Activated CD4-positive, alpha-beta memory T cell treated with anti-CD3 and anti-CD28 coated beads, Interleukin-2, amount 10 ng/mL, durations not matched to agents 7 days and 5 days (primary cell): Measurements from ENCODE around the gene SIN3B. TPM values are rescaled to one million over a fixed set of nuclear protein-coding genes. Genes with fewer than 3 reads are reported as not detected.

Experiments used
- CTCF ChIA-PET: fragments of 350-600 bp; sonication (Branson Sonifier 250); formaldehyde crosslinking; loops from one replicate; lab custom pipeline; 2021; ENCODE audit warnings: antibody characterized with exemption, inconsistent platforms; lab: Charles Lee
- POLR2A ChIA-PET: fragments of 350-600 bp; sonication (Branson Sonifier 250); formaldehyde crosslinking; loops from one replicate; lab custom pipeline; 2021; ENCODE audit warnings: antibody characterized with exemption; lab: Charles Lee
- DNase-seq: peaks from one replicate; pipeline ENCODE4 v3.0.0-alpha.2; 2020
- H3K27ac Mint-ChIP-seq: one replicate; pipeline ENCODE4 v1.8.0; 2021; ENCODE audit warnings: mild to moderate bottlenecking, mixed read lengths
- H3K27me3 Mint-ChIP-seq: one replicate; pipeline ENCODE4 v1.8.0; 2021; ENCODE audit warnings: mixed read lengths
- H3K36me3 Mint-ChIP-seq: one replicate; pipeline ENCODE4 v1.8.0; 2021; ENCODE audit warnings: low read depth, mixed read lengths
- H3K4me1 Mint-ChIP-seq: one replicate; pipeline ENCODE4 v1.8.0; 2021; ENCODE audit warnings: mixed read lengths
- H3K4me3 Mint-ChIP-seq: one replicate; pipeline ENCODE4 v1.8.0; 2021; ENCODE audit warnings: mild to moderate bottlenecking, mixed read lengths
- H3K9me3 Mint-ChIP-seq: one replicate; pipeline ENCODE4 v1.8.0; 2021; ENCODE audit warnings: mixed read lengths
- total RNA-seq, 2 experiments: library from RNA; stranded (reverse); gene quantifications; one replicate each; pipeline ENCODE4 v1.2.3, GENCODE V29; 2021

Gene SIN3B
- total RNA-seq, 2 experiments from 2014 or later = 25.8 to 28.1 TPM

DNA sequence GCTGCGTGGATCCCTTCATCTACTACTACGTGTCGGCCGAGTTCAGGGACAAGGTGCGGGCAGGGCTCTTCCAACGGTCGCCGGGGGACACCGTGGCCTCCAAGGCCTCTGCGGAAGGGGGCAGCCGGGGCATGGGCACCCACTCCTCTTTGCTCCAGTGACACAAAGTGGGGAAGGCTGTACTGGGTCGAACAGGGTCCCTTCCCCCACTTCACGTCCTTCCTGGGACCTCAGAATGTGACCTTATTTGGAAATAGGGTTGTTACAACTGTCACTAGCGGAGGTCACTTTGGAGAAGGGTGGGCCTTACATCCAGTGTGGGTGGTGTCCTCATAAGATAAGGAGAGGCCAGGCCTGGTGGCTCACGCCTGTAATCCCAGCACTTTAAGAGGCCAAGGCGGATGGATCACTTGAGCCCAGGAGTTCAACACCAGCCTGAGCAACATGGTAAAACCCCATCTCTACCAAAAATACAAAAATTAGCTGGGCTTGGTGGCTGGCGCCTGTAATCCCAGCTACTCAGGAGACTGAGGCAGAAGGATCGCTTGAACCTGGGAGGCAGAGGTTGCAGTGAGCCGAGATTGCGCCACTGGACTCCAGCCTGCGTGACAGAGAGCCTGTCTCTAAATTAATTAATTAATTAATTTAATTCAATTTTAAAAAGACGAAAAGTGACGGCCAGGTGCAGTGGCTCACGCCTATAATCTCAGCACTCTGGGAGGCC, 61.4 kb downstream of the SIN3B start:
- no peaks in the 10 kb centered on the region for H3K36me3 Mint-ChIP-seq
- no peak overlapping the region for H3K4me3 Mint-ChIP-seq
- no peak for DNase-seq
- H3K9me3 Mint-ChIP-seq = no peaks in the 10 kb centered on the region
- CTCF ChIA-PET = no interaction called here
- peaks cover 11% of the 10 kb centered on the region for H3K27me3 Mint-ChIP-seq
- peaks cover 34% of the 10 kb centered on the region for H3K4me1 Mint-ChIP-seq
- POLR2A ChIA-PET = no interaction called here
- H3K27ac Mint-ChIP-seq = no peak overlapping the region

GRCh38 chr19:16891696-16892382, 62.6 kb downstream of the SIN3B start:
- POLR2A ChIA-PET = no interaction called here
- DNase-seq = no peak
- Mint-ChIP-seq H3K4me3 (no peak overlapping the region), H3K9me3 (no peaks in the 10 kb centered on the region), H3K36me3 (no peaks in the 10 kb centered on the region), H3K4me1 (peaks cover 36% of the 10 kb centered on the region), H3K27ac (no peak overlapping the region), H3K27me3 (peaks cover 15% of the 10 kb centered on the region)
- CTCF ChIA-PET = no interaction called here

DNA sequence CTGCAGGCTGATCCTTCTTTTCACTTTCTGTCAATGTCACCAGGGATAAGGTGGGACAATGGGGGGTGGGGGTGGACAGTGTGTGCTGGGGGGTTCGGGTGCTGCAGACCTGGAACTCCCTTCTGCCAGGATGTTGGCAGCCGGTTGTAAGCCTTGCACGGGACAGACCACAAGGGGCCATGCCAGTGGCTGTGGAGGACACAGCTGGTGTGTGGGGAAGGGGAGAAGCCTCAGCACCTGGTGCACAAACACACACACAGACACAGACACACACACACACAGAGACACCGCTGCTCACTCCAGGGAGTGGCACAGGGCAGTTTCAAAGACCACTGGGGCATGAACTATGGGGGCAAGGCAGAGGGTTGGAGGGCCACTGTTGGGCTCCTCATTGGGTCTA, 63.2 kb downstream of the SIN3B start:
- Mint-ChIP-seq H3K27me3 (peaks cover 15% of the 10 kb centered on the region), H3K27ac (no peak overlapping the region)
- CTCF ChIA-PET = no interaction called here

DNA sequence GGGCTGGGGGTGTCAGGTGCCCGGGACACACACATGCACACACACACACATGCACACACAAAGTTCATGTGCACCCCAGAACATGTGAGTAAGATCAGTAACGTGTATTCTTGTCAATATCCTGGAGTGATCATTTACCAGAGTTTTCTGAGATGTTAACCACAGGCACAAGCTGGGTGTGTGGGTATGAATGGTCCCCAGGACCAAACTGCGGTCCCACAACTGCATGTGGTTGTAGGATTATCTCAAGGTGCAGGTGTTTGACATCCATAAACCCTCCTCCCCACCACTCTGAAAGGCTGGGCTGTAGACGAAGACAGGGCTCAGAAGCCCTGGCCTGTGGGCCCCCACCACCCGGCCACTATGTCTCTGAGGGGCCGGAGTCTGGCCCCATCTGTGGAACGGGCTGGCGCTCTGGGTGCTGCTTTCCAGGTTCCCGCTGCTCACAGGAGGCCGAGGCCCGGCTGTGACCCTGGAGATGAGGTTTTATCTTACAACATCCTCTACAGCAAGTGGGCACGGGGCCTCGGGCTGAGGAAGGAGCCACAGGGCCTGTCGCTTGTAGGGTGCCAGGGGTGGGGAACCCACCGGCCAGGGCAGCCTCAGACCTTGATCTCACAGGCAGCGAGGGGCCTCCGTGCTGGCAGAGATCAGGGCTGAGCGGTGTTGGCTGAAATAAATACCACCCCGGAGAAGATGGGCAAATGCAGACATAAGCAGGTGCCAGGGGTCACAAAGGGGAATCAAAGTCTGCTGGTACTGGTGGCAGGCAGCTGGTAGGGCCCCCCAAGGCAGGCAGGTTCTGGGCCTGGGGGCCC, 63.9 kb downstream of the SIN3B start:
- H3K4me1 Mint-ChIP-seq = peaks cover 27% of the 10 kb centered on the region
- H3K27ac Mint-ChIP-seq = no peak overlapping the region
- no peak overlapping the region for H3K4me3 Mint-ChIP-seq
- peaks cover 15% of the 10 kb centered on the region for H3K27me3 Mint-ChIP-seq
- H3K9me3 Mint-ChIP-seq = no peaks in the 10 kb centered on the region
- ChIA-PET POLR2A (no interaction called here), CTCF (no interaction called here)
- DNase-seq = no peak
- no peaks in the 10 kb centered on the region for H3K36me3 Mint-ChIP-seq

More for the DNA sequence above, 63.2 kb downstream of the SIN3B start:
- Mint-ChIP-seq H3K4me3 (no peak overlapping the region), H3K9me3 (no peaks in the 10 kb centered on the region), H3K4me1 (peaks cover 33% of the 10 kb centered on the region), H3K36me3 (no peaks in the 10 kb centered on the region)
- POLR2A ChIA-PET = no interaction called here
- no peak for DNase-seq

DNA sequence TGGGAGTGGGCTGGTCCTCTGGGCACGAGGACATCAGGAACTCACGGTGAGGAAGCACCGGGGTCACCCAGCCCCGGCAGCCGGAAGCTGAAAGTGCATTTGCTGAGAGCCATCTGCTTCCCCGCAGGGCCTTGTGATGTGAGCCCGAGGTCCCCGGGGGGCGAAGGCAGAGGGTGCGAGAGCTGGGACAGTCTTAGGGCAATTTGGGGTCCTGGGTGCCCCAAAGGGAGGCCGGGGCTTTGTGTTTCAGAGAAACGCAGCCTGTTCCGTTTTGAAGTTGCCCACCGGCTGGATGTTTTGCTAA, 64.4 kb downstream of the SIN3B start:
- CTCF ChIA-PET = no interaction called here
- H3K27ac Mint-ChIP-seq = no peak overlapping the region
- DNase-seq = no peak
- peaks cover 29% of the 10 kb centered on the region for H3K4me1 Mint-ChIP-seq
- H3K36me3 Mint-ChIP-seq = no peaks in the 10 kb centered on the region
- no peak overlapping the region for H3K4me3 Mint-ChIP-seq
- H3K9me3 Mint-ChIP-seq = no peaks in the 10 kb centered on the region
- H3K27me3 Mint-ChIP-seq = peaks cover 19% of the 10 kb centered on the region
- POLR2A ChIA-PET = no interaction called here

DNA sequence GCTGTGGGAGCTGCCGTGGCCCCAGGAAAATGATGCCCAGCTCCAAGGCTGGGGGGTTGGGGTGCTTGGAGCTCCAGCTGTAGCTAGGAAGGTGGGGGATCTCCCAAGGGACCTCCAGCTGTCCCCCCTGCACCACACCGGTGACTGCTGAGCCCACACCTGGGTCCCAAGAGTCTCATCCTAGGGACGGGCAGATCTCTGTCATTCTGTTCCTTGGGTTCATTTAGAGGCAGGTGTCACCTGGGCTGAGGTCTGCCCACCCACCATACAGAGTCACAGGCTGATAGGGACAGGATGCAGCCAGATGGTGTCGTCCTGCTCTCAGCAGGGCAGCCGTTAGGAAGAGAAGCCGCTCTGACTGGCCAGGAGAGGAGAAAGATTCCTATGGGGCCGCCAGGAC, 64.9 kb downstream of the SIN3B start:
- Mint-ChIP-seq H3K27me3 (peaks cover 22% of the 10 kb centered on the region), H3K9me3 (no peaks in the 10 kb centered on the region), H3K4me1 (peaks cover 28% of the 10 kb centered on the region), H3K4me3 (no peak overlapping the region), H3K36me3 (no peaks in the 10 kb centered on the region), H3K27ac (no peak overlapping the region)
- DNase-seq = no peak
- ChIA-PET CTCF (no interaction called here), POLR2A (no interaction called here)

DNA sequence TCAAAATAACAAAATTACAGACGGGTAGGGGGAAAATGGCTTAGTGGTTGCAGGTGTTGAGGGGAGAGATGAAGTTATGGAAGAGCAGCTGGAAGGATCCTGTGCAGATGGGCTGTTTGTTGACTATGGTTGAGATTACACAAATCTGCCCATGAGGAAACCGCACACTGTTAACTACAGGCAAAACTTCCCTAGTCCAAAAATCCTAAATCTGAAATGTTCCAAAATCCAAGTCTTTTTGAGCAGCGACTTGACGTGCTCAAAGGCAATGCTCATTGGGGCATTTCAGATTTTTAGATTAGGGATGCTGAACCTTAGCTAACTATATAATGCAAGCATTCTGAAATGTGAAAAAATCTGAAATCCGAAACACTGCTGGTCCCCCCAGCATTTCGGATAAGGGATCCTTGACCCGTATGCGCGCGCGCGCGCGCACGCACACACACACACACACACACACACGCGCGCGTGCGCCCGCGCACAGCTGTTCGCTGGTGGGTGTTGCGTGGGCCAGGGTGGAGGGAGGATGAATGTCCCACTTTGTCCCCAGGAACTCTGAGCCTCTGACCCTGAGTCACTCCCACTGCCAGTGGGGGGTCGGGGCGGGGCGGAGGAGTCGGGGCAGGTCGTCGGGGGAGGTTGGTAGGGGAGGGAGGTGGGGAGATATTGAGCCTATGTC, 66.4 kb downstream of the SIN3B start:
- no peaks in the 10 kb centered on the region for H3K9me3 Mint-ChIP-seq
- peaks cover 35% of the 10 kb centered on the region for H3K4me1 Mint-ChIP-seq
- H3K4me3 Mint-ChIP-seq = peak overlapping the region; percentile 16
- H3K36me3 Mint-ChIP-seq = no peaks in the 10 kb centered on the region
- CTCF ChIA-PET = no interaction called here
- peaks cover 22% of the 10 kb centered on the region for H3K27me3 Mint-ChIP-seq
- DNase-seq = no peak
- POLR2A ChIA-PET = no interaction called here
- no peak overlapping the region for H3K27ac Mint-ChIP-seq

- H3K36me3 Mint-ChIP-seq = no peaks in the 10 kb centered on the region
- CTCF ChIA-PET = no interaction called here
- DNase-seq = no peak
- peak overlapping the region; percentile 65 for H3K4me3 Mint-ChIP-seq
- no peaks in the 10 kb centered on the region for H3K9me3 Mint-ChIP-seq
- H3K27me3 Mint-ChIP-seq = peaks cover 20% of the 10 kb centered on the region
- peak overlapping the region; percentile 58 for H3K27ac Mint-ChIP-seq
- peaks cover 35% of the 10 kb centered on the region for H3K4me1 Mint-ChIP-seq
- POLR2A ChIA-PET = no interaction called here
Measured at GRCh38 chr19:16896146-16897028, 67.2 kb downstream of the SIN3B start.

GRCh38 chr19:16897029-16897855, 68.0 kb downstream of the SIN3B start:
- ChIA-PET POLR2A (no interaction called here), CTCF (no interaction called here)
- peak; percentile 84 for DNase-seq
- Mint-ChIP-seq H3K4me3 (peak overlapping the region; percentile 65), H3K27ac (peak overlapping the region; percentile 58), H3K27me3 (peaks cover 20% of the 10 kb centered on the region), H3K36me3 (no peaks in the 10 kb centered on the region), H3K9me3 (no peaks in the 10 kb centered on the region), H3K4me1 (peaks cover 35% of the 10 kb centered on the region)

- no peaks in the 10 kb centered on the region for H3K36me3 Mint-ChIP-seq
- DNase-seq = peak; percentile 49
- H3K4me1 Mint-ChIP-seq = peaks cover 32% of the 10 kb centered on the region
- H3K27ac Mint-ChIP-seq = no peak overlapping the region
- peak overlapping the region; percentile 46 for H3K4me3 Mint-ChIP-seq
- CTCF ChIA-PET = interaction anchor here (2.5 kb wide), 1 partner anchor 125 kb away, joined by 15 read pairs; no protein-coding TSS in a partner anchor
- H3K9me3 Mint-ChIP-seq = no peaks in the 10 kb centered on the region
- H3K27me3 Mint-ChIP-seq = peaks cover 19% of the 10 kb centered on the region
- POLR2A ChIA-PET = no interaction called here
Measured at GRCh38 chr19:16897856-16898161, 68.6 kb downstream of the SIN3B start.

GRCh38 chr19:16898361-16899015, 69.3 kb downstream of the SIN3B start:
- Mint-ChIP-seq H3K4me1 (peaks cover 27% of the 10 kb centered on the region), H3K27me3 (peaks cover 19% of the 10 kb centered on the region), H3K27ac (peak overlapping the region; percentile 44), H3K9me3 (no peaks in the 10 kb centered on the region), H3K36me3 (no peaks in the 10 kb centered on the region), H3K4me3 (peak overlapping the region; percentile 57)
- ChIA-PET POLR2A (no interaction called here), CTCF (interaction anchor here (2.5 kb wide), 1 partner anchor 126 kb away, joined by 15 read pairs; no protein-coding TSS in a partner anchor)
- DNase-seq = no peak
